ENCODE results near the gene LRRTM3.
A peak's percentile ranks its signal among the peaks of the same experiment; 100 is the strongest.

LRRTM3 gene

DNA sequence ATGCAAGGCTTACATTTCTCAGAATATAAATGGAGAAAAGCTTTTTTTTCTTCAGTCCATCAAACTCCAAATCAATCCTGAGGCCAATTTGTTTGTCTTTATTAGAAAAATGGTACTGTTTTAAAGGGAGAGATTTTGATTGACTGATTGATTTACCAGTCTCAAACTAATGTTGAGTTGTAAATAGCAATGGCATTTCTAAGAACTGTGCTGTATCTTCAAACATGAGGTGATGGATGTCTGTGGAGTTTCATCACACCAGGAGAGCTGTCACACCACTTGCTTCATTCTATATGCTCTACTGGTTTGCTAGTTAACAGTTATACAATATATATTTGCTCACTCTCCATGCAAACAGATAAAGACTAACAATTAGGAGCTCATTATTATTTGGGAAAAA, 39.0 kb upstream of the LRRTM3 start:
- H3K4me3 ChIP-seq (replicated peaks in 1 of 2; ENCODE audit: low read depth in 2 of 2, low read length in 2 of 2), result no peak overlapping the region
- DNase-seq (ENCODE audit: low read depth in 2 of 2), result no peak
- TF ChIP-seq, protein P1, sequence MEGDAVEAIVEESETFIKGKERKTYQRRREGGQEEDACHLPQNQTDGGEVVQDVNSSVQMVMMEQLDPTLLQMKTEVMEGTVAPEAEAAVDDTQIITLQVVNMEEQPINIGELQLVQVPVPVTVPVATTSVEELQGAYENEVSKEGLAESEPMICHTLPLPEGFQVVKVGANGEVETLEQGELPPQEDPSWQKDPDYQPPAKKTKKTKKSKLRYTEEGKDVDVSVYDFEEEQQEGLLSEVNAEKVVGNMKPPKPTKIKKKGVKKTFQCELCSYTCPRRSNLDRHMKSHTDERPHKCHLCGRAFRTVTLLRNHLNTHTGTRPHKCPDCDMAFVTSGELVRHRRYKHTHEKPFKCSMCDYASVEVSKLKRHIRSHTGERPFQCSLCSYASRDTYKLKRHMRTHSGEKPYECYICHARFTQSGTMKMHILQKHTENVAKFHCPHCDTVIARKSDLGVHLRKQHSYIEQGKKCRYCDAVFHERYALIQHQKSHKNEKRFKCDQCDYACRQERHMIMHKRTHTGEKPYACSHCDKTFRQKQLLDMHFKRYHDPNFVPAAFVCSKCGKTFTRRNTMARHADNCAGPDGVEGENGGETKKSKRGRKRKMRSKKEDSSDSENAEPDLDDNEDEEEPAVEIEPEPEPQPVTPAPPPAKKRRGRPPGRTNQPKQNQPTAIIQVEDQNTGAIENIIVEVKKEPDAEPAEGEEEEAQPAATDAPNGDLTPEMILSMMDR (IDR thresholded peaks at IDR 0.05; ENCODE audit: low read depth, low read length), result no peak

DNA sequence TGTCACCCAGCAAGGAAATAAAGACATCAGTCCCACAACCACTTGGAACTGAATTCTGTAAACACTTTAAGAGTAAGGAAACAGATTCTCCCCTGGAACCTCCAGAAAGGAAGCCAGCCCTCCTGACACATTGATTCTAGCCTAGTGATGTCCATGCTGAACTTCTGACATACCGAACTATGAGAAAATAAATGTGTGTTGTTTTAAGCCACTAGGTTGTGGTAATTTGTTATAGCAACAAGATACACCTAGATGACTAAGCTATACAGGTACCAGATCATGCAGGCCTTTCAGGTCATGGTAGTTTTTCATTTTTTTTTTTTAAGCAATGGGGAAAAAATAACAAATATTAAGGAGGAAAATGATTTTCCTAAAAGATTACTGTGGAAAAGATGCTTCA, 37.6 kb upstream of the LRRTM3 start:
- TF ChIP-seq, protein P1 (IDR thresholded peaks at IDR 0.05; ENCODE audit: low read depth, low read length), result no peak
- no peak overlapping the region for H3K4me3 ChIP-seq (replicated peaks in 1 of 2; ENCODE audit: low read depth in 2 of 2, low read length in 2 of 2)
- no peak for DNase-seq (ENCODE audit: low read depth in 2 of 2)

DNA sequence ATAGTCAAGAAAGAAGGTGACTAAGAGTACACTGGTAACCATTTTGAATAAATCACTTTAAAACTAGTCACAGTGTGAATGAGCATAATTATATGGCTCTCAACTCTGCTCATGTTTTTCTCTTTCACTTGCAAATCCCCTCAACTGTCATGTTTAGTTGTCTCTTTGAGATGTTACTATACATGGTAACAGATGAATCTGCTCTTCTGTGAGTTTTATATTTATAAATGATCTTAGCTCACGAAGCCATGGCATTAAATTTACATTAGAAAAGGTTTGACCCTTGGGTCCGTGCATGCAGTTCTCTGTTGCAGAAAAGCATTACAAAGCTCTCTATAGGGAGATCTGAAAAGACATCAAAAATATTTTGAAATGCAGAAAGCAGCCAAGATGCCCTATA, 33.0 kb upstream of the LRRTM3 start:
- TF ChIP-seq, protein P1 (IDR thresholded peaks at IDR 0.05; ENCODE audit: low read depth, low read length), result no peak
- H3K4me3 ChIP-seq (replicated peaks in 1 of 2; ENCODE audit: low read depth in 2 of 2, low read length in 2 of 2), result no peak overlapping the region
- no peak for DNase-seq (ENCODE audit: low read depth in 2 of 2)

DNA sequence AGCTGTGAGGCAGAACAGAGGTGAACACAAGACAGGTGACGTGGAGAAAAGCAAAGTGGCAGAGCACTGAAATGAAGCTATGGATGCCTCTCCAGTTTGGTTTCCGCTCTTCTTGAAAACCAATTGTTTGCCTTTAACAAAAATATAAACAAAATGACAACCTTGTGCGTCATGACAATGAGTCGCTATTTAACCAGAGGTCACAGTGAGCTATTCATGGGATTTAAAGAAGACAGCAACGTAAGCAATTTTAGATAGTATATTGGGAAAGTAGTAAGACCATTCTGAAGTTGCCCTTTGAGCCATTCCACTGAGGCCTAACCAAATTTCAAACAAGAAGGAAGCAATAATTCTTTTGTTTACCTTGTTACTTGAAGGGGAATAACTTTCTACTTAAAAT, 15.2 kb upstream of the LRRTM3 start:
- TF ChIP-seq, protein P1 (IDR thresholded peaks at IDR 0.05; ENCODE audit: low read depth, low read length), result no peak

DNA sequence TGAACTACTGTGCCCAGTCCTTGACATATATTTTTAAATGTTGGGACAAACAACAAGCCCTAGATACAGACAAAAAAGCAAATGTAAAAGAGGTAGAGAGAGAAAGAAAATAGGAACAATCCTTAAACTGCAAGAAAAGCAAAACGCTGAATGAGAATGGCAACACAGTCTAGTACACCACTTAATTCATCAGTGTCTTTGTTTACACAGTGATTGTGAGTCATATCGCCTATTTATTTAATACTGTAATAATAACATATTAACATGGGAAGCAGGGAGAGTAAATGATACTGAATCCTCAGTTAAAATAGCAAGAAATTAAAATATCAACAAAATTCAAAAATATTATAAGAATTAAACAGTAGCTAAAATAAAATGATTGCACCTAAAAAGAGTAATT, 9.8 kb upstream of the LRRTM3 start:
- no peak overlapping the region for H3K4me3 ChIP-seq (replicated peaks in 1 of 2; ENCODE audit: low read depth in 2 of 2, low read length in 2 of 2)
- TF ChIP-seq, protein P1 (IDR thresholded peaks at IDR 0.05; ENCODE audit: low read depth, low read length), result no peak
- DNase-seq (ENCODE audit: low read depth in 2 of 2), result peak in 1 of 2 donors; percentile 6

More for the DNA sequence above, 15.2 kb upstream of the LRRTM3 start:
- peak in 1 of 2 donors; percentile 8 for DNase-seq (ENCODE audit: low read depth in 2 of 2)
- H3K4me3 ChIP-seq (replicated peaks in 1 of 2; ENCODE audit: low read depth in 2 of 2, low read length in 2 of 2), result no peak overlapping the region

DNA sequence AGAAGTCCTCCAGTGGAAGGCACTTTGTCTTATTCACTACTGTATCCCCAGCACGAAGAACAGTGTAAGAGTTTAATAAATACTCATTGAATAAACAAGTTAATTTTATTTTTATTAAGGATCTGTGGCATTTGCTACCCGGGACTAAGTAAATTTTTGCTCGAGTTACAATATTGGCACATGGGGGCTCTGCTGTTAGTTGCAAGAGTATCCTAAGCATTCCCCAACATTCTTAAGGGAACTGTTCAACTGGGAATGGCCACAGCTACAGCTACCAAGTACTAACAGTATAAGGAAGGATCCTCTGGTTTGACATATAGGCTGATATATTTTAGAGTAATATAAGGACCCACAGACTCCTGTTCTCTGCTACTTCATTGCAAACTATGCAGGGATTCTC, 8.7 kb upstream of the LRRTM3 start:
- TF ChIP-seq, protein P1 (IDR thresholded peaks at IDR 0.05; ENCODE audit: low read depth, low read length), result no peak
- DNase-seq (ENCODE audit: low read depth in 2 of 2), result peak in 1 of 2 donors; percentile 4
- no peak overlapping the region for H3K4me3 ChIP-seq (replicated peaks in 1 of 2; ENCODE audit: low read depth in 2 of 2, low read length in 2 of 2)

DNA sequence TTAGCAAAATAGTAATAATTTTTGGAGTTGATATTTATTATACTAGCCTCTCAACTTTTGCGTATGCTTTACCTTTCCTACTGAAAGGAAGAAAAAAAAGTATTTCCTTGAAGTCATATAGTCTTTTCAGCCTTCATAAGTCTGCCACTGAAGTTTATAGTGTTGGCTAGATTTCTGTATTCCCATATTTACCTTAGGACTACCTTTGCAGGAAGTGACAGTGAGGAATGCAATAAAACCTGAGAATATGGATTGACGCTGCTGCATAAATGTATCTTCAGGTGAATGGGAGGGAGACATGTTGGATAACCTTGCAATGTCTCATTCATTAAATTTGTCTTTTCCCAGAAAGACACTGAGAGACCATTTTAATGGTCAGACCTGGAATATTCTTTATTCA, 6.6 kb upstream of the LRRTM3 start:
- no peak for DNase-seq (ENCODE audit: low read depth in 2 of 2)
- TF ChIP-seq, protein P1 (IDR thresholded peaks at IDR 0.05; ENCODE audit: low read depth, low read length), result no peak
- H3K4me3 ChIP-seq (replicated peaks in 1 of 2; ENCODE audit: low read depth in 2 of 2, low read length in 2 of 2), result no peak overlapping the region

Measured in cardiac fibroblast (primary cell).